IMR-90 (cell line): ENCODE measurements around the gene RER1. TPM values are rescaled to one million over a fixed set of nuclear protein-coding genes. Genes with fewer than 3 reads are reported as not detected.

Experiments
- ATAC-seq: fragments of 200-7000 bp; cut with Tn5 transposase; 2 replicates; pipeline ENCODE4 v1.9.1; 2020; ENCODE audit warnings: low read depth, mild to moderate bottlenecking, moderate library complexity
- BruUV-seq: library from RNA; stranded (reverse); fragments of 400-500 nt; replicated peaks from 2 replicates; lab custom pipeline; 2021; lab: Mats Ljungman, UMichigan
- CTCF ChIA-PET: fragments of 300-600 bp; formaldehyde crosslinking; extraction: SDS; loops from one replicate; lab custom pipeline; 2021; ENCODE audit warnings: antibody characterized with exemption; lab: Yijun Ruan, JAX
- POLR2A ChIA-PET: fragments of 300-600 bp; sonication (Branson Sonifier 250); formaldehyde crosslinking; loops from one replicate; lab custom pipeline; 2022; ENCODE audit warnings: antibody characterized with exemption; ENCODE audit not compliant: unreplicated experiment; lab: Charles Lee
- DNase-seq: peaks from one replicate; pipeline ENCODE4 v3.0.0; 2013
- H2AFZ ChIP-seq: replicated peaks from 2 replicates; pipeline ENCODE3; 2013; ENCODE audit warnings: low read length, mild to moderate bottlenecking; ENCODE audit not compliant: poor library complexity
- H2AK5ac ChIP-seq: 2 replicates; pipeline ENCODE4 v1.6.1; 2013; ENCODE audit warnings: low read depth, low read length, inconsistent platforms
- H2AK9ac ChIP-seq: replicated peaks from 2 replicates; pipeline ENCODE3; 2013; ENCODE audit warnings: mild to moderate bottlenecking, low read depth, low read length, moderate library complexity; ENCODE audit not compliant: poor library complexity
- H2BK120ac ChIP-seq: 2 replicates; pipeline ENCODE4 v1.6.1; 2013; ENCODE audit warnings: low read depth, low read length, inconsistent platforms
- H2BK15ac ChIP-seq: 3 replicates; pipeline ENCODE4 v1.6.1; 2013; ENCODE audit warnings: low read depth, low read length, inconsistent platforms
- H2BK20ac ChIP-seq: 2 replicates; pipeline ENCODE4 v1.6.1; 2013; ENCODE audit warnings: low read depth, mild to moderate bottlenecking, inconsistent platforms, low read length, moderate library complexity
- H2BK5ac ChIP-seq: 2 replicates; pipeline ENCODE4 v1.6.1; 2013; ENCODE audit warnings: mild to moderate bottlenecking, low read depth, low read length, inconsistent platforms; ENCODE audit not compliant: poor library complexity, severe bottlenecking
- H3K14ac ChIP-seq: replicated peaks from 2 replicates; pipeline ENCODE4 v1.6.1; 2013; ENCODE audit warnings: low read depth, low read length, inconsistent platforms
- H3K18ac ChIP-seq: 2 replicates; pipeline ENCODE4 v1.6.1; 2013; ENCODE audit warnings: low read depth, low read length, control low read depth
- H3K23ac ChIP-seq: 2 replicates; pipeline ENCODE4 v1.6.1; 2013; ENCODE audit warnings: low read depth, low read length, inconsistent platforms
- H3K27ac ChIP-seq: 2 replicates; pipeline ENCODE4 v1.5.1; 2013; ENCODE audit warnings: mild to moderate bottlenecking, control low read depth, low read length; ENCODE audit not compliant: insufficient read depth
- H3K27me3 ChIP-seq: 2 replicates; pipeline ENCODE4 v1.6.1; 2013; ENCODE audit warnings: low read length; ENCODE audit not compliant: control insufficient read depth, insufficient read depth
- H3K36me3 ChIP-seq: 2 replicates; pipeline ENCODE4 v1.6.1; 2013; ENCODE audit warnings: low read length, mixed read lengths; ENCODE audit not compliant: control insufficient read depth, insufficient read depth
- H3K4ac ChIP-seq: 2 replicates; pipeline ENCODE4 v1.6.1; 2013; ENCODE audit warnings: low read depth, low read length, inconsistent platforms
- H3K4me1 ChIP-seq: 2 replicates; pipeline ENCODE4 v1.6.1; 2013; ENCODE audit warnings: low read length, mixed read lengths; ENCODE audit not compliant: control insufficient read depth, insufficient read depth
- H3K4me2 ChIP-seq: 2 replicates; pipeline ENCODE4 v1.6.1; 2013; ENCODE audit warnings: low read depth, mild to moderate bottlenecking, control low read depth, low read length, moderate library complexity
- H3K4me3 ChIP-seq: 2 replicates; pipeline ENCODE4 v1.5.1; 2013; ENCODE audit warnings: low read depth, mild to moderate bottlenecking, control low read depth, low read length, moderate library complexity; ENCODE audit not compliant: insufficient read depth
- H3K56ac ChIP-seq: 2 replicates; pipeline ENCODE4 v1.6.1; 2013; ENCODE audit warnings: low read length, inconsistent platforms; ENCODE audit not compliant: insufficient read depth; ENCODE audit errors: extremely low read depth
- H3K79me1 ChIP-seq, 2 experiments: 2 replicates each; pipeline ENCODE4 v1.6.1; 2013; ENCODE audit warnings: low read length in 2 of 2, inconsistent platforms in 1 of 2, low read depth in 1 of 2
- H3K9ac ChIP-seq: 2 replicates; pipeline ENCODE4 v1.6.1; 2013; ENCODE audit warnings: low read depth, low read length, control low read depth
- H3K9me1 ChIP-seq: 2 replicates; pipeline ENCODE4 v1.6.1; 2013; ENCODE audit warnings: low read length, inconsistent platforms; ENCODE audit not compliant: insufficient read depth
- H3K9me3 ChIP-seq: 2 replicates; pipeline ENCODE4 v1.6.1; 2013; ENCODE audit warnings: low read length; ENCODE audit not compliant: control insufficient read depth, insufficient read depth
- H4K20me1 ChIP-seq: 2 replicates; pipeline ENCODE4 v1.6.1; 2013; ENCODE audit warnings: low read length, inconsistent platforms; ENCODE audit not compliant: insufficient read depth
- H4K5ac ChIP-seq: 2 replicates; pipeline ENCODE4 v1.6.1; 2013; ENCODE audit warnings: mild to moderate bottlenecking, low read depth, low read length, control low read depth
- H4K8ac ChIP-seq, 2 experiments: 2 replicates each; pipeline ENCODE4 v1.6.1; 2013; ENCODE audit warnings: low read depth in 2 of 2, low read length in 2 of 2, control low read depth in 1 of 2, inconsistent platforms in 1 of 2
- H4K91ac ChIP-seq: 2 replicates; pipeline ENCODE4 v1.6.1; 2013; ENCODE audit warnings: low read depth, low read length, inconsistent platforms; ENCODE audit not compliant: insufficient read depth
- BHLHE40 ChIP-seq: fragments of 150-350 bp; IDR thresholded peaks from 2 replicates; pipeline ENCODE4 v1.6.1; 2016; ENCODE audit warnings: mild to moderate bottlenecking, low read depth, low read length
- CEBPB ChIP-seq: IDR thresholded peaks from 2 replicates; pipeline ENCODE4 v1.6.1; 2012; ENCODE audit warnings: low read depth, low read length, improper control_type of control experiment
- CHD1 ChIP-seq: IDR thresholded peaks from 2 replicates; pipeline ENCODE4 v1.6.1; 2012; ENCODE audit warnings: low read depth, low read length, improper control_type of control experiment
- FOS ChIP-seq: fragments of 150-350 bp; IDR thresholded peaks from 2 replicates; pipeline ENCODE4 v1.6.1; 2016; ENCODE audit warnings: low read depth, low read length
- MAFK ChIP-seq: IDR thresholded peaks from 2 replicates; pipeline ENCODE4 v1.6.1; 2012; ENCODE audit warnings: low read depth, low read length, improper control_type of control experiment
- MAZ ChIP-seq: IDR thresholded peaks from 2 replicates; pipeline ENCODE4 v1.6.1; 2012; ENCODE audit warnings: low read depth, mild to moderate bottlenecking, low read length, improper control_type of control experiment, moderate library complexity, borderline replicate concordance
- POLR2A ChIP-seq: IDR thresholded peaks from 2 replicates; pipeline ENCODE4 v1.6.1; 2012; ENCODE audit warnings: mild to moderate bottlenecking, low read depth, low read length
- RFX5 ChIP-seq: IDR thresholded peaks from 2 replicates; pipeline ENCODE4 v1.8.0; 2012; ENCODE audit warnings: low read depth, mild to moderate bottlenecking, low read length, moderate library complexity
- SMC3 ChIP-seq: fragments of 150-350 bp; IDR thresholded peaks from 2 replicates; pipeline ENCODE4 v1.6.1; 2016; ENCODE audit warnings: low read depth, mild to moderate bottlenecking, antibody characterized with exemption, low read length, moderate library complexity
- WGBS, 2 experiments: methylation state at CpG; one replicate each; pipeline versions ENCODE4 v1.1.5 to v1.1.7; 2013; ENCODE audit warnings: missing lambda C conversion rate in 2 of 2; ENCODE audit not compliant: insufficient read length in 1 of 2; ENCODE audit errors: extremely low coverage in 2 of 2; 5-methylcytosine and 5-hydroxymethylcytosine counted together
- dilution Hi-C: fragments of 300-500 bp; cut with HindIII; formaldehyde crosslinking; loops from one replicate; pipeline ENCODE4 v1.14.3; 2018; ENCODE audit warnings: low sequenced_read_pairs; ENCODE audit not compliant: unreplicated experiment
- in situ Hi-C: fragments of 300-500 bp; cut with MboI; formaldehyde crosslinking; loops from 3 replicates; pipeline ENCODE4 v1.14.3; 2019; ENCODE audit warnings: low sequenced_read_pairs, inconsistent platforms, mixed read lengths
- intact Hi-C: fragments of 100-400 bp; cut with micrococcal nuclease; formaldehyde crosslinking; loops from 2 replicates; pipeline ENCODE4 v1.10.0; 2022
- polyA plus RNA-seq, 3 experiments: library from polyadenylated mRNA; depleted of rRNA; stranded (reverse); fragments of >200 nt; gene quantifications; 2 replicates each; pipeline ENCODE4 v1.2.3, GENCODE V29; 2012; ENCODE audit warnings: low replicate concordance in 1 of 3
- total RNA-seq: library from RNA; depleted of rRNA; stranded (reverse); fragments of >200 nt; gene quantifications from 2 replicates; pipeline ENCODE4 v1.2.3, GENCODE V29; 2012
- TF ChIP-seq, protein P1 (sequence below): fragments of 150-350 bp; IDR thresholded peaks from 2 replicates; pipeline ENCODE4 v1.6.1; 2017; ENCODE audit warnings: mild to moderate bottlenecking, antibody characterized with exemption, low read length, low read depth
- TF ChIP-seq, protein P2 (sequence below): fragments of 150-350 bp; IDR thresholded peaks from 2 replicates; pipeline ENCODE4 v1.6.1; 2016; ENCODE audit warnings: low read depth, mild to moderate bottlenecking, low read length, moderate library complexity, borderline replicate concordance

Gene RER1
- total and polyA plus RNA-seq, 2 of the 4 experiments (the other 2 are of a cell fraction) = 47.1 to 240 TPM

DNA sequence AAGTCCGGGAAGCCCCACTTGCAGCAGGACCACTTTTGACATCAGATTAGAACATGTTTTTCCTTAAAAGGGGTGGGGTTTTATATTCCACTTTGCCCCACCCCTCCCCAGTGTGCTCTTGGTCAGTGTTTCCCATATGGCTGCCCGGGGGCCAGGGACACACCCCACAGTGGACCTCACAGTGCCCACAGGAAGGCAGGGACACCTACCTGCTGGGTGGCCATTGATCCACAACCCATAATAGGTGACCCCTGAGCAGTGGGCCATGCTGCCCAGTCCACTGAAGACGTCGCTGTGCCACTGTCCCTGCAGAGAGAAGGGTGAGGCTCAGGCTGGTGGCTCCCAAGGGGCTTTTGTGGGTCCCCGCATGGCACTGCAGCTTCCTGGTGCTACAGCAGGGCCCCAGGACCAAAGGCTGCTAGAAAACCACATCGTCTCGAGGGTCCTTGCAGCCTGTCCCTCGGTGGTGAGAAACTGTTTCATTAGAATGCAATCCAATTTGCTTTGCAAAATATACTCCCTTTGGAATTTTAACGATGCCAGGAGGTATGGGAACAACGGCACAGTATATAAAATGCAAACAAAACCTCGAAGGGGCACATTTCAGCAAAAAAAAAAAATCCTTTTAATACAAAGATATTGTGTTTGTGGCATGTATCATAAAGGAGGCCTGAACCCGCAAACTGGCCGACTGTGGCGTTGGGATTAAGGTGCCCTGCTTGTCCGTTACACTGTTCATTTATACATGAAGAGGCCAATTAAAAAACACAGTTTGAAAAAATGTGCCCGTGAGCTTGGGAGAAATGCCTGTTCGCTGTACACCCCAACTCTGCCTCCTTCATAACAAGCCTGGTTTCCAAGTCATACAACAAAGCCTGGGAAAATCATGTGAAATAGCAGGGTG, 17.1 kb upstream of the RER1 start:
- H3K23ac ChIP-seq = no peak overlapping the region
- H2AK9ac ChIP-seq = no peak overlapping the region
- TF ChIP-seq FOS (no peak), POLR2A (no peak), BHLHE40 (no peak), MAZ (no peak), SMC3 (no peak), CHD1 (no peak), RFX5 (no peak), CEBPB (no peak), MAFK (no peak)
- TF ChIP-seq, protein P1, sequence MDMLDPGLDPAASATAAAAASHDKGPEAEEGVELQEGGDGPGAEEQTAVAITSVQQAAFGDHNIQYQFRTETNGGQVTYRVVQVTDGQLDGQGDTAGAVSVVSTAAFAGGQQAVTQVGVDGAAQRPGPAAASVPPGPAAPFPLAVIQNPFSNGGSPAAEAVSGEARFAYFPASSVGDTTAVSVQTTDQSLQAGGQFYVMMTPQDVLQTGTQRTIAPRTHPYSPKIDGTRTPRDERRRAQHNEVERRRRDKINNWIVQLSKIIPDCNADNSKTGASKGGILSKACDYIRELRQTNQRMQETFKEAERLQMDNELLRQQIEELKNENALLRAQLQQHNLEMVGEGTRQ = no peak
- TF ChIP-seq, protein P2, sequence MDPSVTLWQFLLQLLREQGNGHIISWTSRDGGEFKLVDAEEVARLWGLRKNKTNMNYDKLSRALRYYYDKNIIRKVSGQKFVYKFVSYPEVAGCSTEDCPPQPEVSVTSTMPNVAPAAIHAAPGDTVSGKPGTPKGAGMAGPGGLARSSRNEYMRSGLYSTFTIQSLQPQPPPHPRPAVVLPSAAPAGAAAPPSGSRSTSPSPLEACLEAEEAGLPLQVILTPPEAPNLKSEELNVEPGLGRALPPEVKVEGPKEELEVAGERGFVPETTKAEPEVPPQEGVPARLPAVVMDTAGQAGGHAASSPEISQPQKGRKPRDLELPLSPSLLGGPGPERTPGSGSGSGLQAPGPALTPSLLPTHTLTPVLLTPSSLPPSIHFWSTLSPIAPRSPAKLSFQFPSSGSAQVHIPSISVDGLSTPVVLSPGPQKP = no peak
- no peak overlapping the region for H2AFZ ChIP-seq
- in situ Hi-C loops = loop anchor here (5.0 to 25.0 kb wide), 2 partner anchors 182 to 412 kb away; partner anchors contain the start of gene FAAP20
- ChIA-PET POLR2A (no interaction called here), CTCF (no interaction called here)
- H3K9me3 ChIP-seq = no peaks in the 10 kb centered on the region
- WGBS, 2 experiments = no CpG with 5 or more reads among the region's 17 CpGs
- no peak overlapping the region for H3K4ac ChIP-seq
- H3K79me1 ChIP-seq = no peaks in the 10 kb centered on the region
- H3K4me3 ChIP-seq = no peak overlapping the region
- H3K4me2 ChIP-seq = no peak overlapping the region
- DNase-seq (no peak), ATAC-seq (no peak)
- no peaks in the 10 kb centered on the region for H3K9me1 ChIP-seq
- no peak overlapping the region for H2AK5ac ChIP-seq
- H2BK5ac ChIP-seq = no peak overlapping the region
- dilution Hi-C loops = no loop called here
- no peak overlapping the region for H2BK20ac ChIP-seq
- no peak overlapping the region for H2BK15ac ChIP-seq
- H4K20me1 ChIP-seq = no peaks in the 10 kb centered on the region; the same call in 1 of the 2 replicates
- BruUV-seq = no TSS peak
- H2BK120ac ChIP-seq = no peak overlapping the region
- no peak overlapping the region for H3K27ac ChIP-seq
- no peaks in the 10 kb centered on the region for H3K27me3 ChIP-seq
- H3K18ac ChIP-seq = no peak overlapping the region
- no peaks in the 10 kb centered on the region for H3K4me1 ChIP-seq
- H4K8ac ChIP-seq = no peak overlapping the region
- no peaks in the 10 kb centered on the region for H3K36me3 ChIP-seq
- no peak overlapping the region for H3K56ac ChIP-seq
- no peak overlapping the region for H3K9ac ChIP-seq
- intact Hi-C loops = no loop called here
- no peak overlapping the region for H3K14ac ChIP-seq
- no peak overlapping the region for H4K5ac ChIP-seq
- no peak overlapping the region for H4K91ac ChIP-seq
